ENCODE data around the gene TUBAL3.

DNA sequence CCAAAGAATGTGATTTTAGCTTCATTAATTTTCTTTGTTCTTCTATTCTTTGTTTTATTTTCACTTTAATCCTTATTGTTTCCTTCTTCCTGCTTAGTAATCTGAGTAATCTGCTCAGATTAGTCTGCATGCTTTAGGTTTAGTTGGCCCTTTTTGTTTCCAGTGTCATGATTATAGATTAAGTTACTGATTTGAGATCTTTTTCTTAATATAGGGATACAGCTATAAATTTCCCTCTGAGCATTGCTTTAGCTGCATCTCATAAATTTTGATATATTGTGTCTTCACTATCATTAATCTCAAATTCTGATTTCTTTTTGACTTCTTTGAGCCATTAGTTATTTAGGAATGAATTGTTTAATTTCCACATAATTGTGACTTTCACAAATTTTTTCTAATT, 14.0 kb upstream of the TUBAL3 start:
- no peak for TF ChIP-seq EZH2 (IDR thresholded peaks at IDR 0.05; ENCODE audit: insufficient read depth, low read length)
- TF ChIP-seq, protein P1, sequence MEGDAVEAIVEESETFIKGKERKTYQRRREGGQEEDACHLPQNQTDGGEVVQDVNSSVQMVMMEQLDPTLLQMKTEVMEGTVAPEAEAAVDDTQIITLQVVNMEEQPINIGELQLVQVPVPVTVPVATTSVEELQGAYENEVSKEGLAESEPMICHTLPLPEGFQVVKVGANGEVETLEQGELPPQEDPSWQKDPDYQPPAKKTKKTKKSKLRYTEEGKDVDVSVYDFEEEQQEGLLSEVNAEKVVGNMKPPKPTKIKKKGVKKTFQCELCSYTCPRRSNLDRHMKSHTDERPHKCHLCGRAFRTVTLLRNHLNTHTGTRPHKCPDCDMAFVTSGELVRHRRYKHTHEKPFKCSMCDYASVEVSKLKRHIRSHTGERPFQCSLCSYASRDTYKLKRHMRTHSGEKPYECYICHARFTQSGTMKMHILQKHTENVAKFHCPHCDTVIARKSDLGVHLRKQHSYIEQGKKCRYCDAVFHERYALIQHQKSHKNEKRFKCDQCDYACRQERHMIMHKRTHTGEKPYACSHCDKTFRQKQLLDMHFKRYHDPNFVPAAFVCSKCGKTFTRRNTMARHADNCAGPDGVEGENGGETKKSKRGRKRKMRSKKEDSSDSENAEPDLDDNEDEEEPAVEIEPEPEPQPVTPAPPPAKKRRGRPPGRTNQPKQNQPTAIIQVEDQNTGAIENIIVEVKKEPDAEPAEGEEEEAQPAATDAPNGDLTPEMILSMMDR (IDR thresholded peaks at IDR 0.05; ENCODE audit: insufficient read depth, low read depth, low read length): no peak

Data from astrocyte (in vitro differentiated cells and primary cell).